Neural cell (in vitro differentiated cells): ENCODE data around the gene STAT2. TPM values are rescaled to one million over a fixed set of nuclear protein-coding genes. Genes with fewer than 3 reads are reported as not detected.
"Not testable (repeated sequence)": the region's sequence is repeated elsewhere in the genome, so short reads cannot be mapped to it uniquely, and the experiment has no call there.

Experiments
- H2AFZ ChIP-seq: fragments of 200-600, 300-800 bp; sonication (generic), shearing (Covaris generic); 2 replicates; pipeline ENCODE4 v1.6.0; 2014; ENCODE audit warnings: low read depth, mild to moderate bottlenecking, antibody characterized with exemption, low read length, moderate library complexity
- H3F3A ChIP-seq: fragments of 200-600 bp; shearing (Covaris generic); 2 replicates; pipeline ENCODE4 v1.6.1; 2016; ENCODE audit warnings: mild to moderate bottlenecking, moderate library complexity, mixed read lengths, antibody characterized with exemption, low read length; ENCODE audit not compliant: insufficient read depth, poor library complexity, severe bottlenecking
- H3K27ac ChIP-seq: fragments of 200-600, 300-800 bp; sonication (generic), shearing (Covaris generic); 2 replicates; pipeline ENCODE4 v1.5.1; 2014; ENCODE audit warnings: mild to moderate bottlenecking, low read length, moderate library complexity
- H3K27me3 ChIP-seq: fragments of 300-800, 200-600 bp; sonication (generic), shearing (Covaris generic); 2 replicates; pipeline ENCODE4 v1.6.0; 2014; ENCODE audit warnings: mild to moderate bottlenecking, low read depth, low read length, moderate library complexity; ENCODE audit not compliant: insufficient read depth
- H3K36me3 ChIP-seq: fragments of 300-800, 200-600 bp; sonication (generic), shearing (Covaris generic); 2 replicates; pipeline ENCODE4 v1.5.1; 2014; ENCODE audit warnings: mild to moderate bottlenecking, antibody characterized with exemption, low read length, moderate library complexity; ENCODE audit not compliant: insufficient read depth
- H3K4me2 ChIP-seq: fragments of 300-800, 200-600 bp; sonication (generic), shearing (Covaris generic); 2 replicates; pipeline ENCODE4 v1.6.0; 2014; ENCODE audit warnings: mild to moderate bottlenecking, low read length
- H3K4me3 ChIP-seq: fragments of 300-800, 200-600 bp; sonication (generic), shearing (Covaris generic); 2 replicates; pipeline ENCODE4 v1.5.1; 2014; ENCODE audit warnings: mild to moderate bottlenecking, low read length, moderate library complexity
- H3K79me2 ChIP-seq: fragments of 200-600 bp; shearing (Covaris generic); replicated peaks from 2 replicates; pipeline ENCODE4 v1.6.0; 2014; ENCODE audit warnings: mild to moderate bottlenecking, low read length, moderate library complexity; ENCODE audit not compliant: insufficient read depth
- H3K9ac ChIP-seq: fragments of 300-800, 200-600 bp; sonication (generic), shearing (Covaris generic); 2 replicates; pipeline ENCODE4 v1.6.1; 2016; ENCODE audit warnings: mild to moderate bottlenecking, low read length, mixed read lengths
- H3K9me2 ChIP-seq: fragments of 200-600 bp; shearing (Covaris generic); 2 replicates; pipeline ENCODE4 v1.6.1; 2016; ENCODE audit warnings: mild to moderate bottlenecking, low read length, mixed read lengths; ENCODE audit not compliant: insufficient read depth
- H3K9me3 ChIP-seq: fragments of 200-600, 300-800 bp; sonication (generic), shearing (Covaris generic); 2 replicates; pipeline ENCODE4 v1.6.1; 2016; ENCODE audit warnings: mild to moderate bottlenecking, mixed run types, low read length, moderate library complexity, mixed read lengths
- H4K20me1 ChIP-seq: fragments of 200-600 bp; shearing (Covaris generic); 2 replicates; pipeline ENCODE4 v1.6.1; 2016; ENCODE audit warnings: mild to moderate bottlenecking, mixed run types; ENCODE audit not compliant: insufficient read depth
- CTCF ChIP-seq: fragments of 450-650 bp; IDR thresholded peaks from 2 replicates; pipeline ENCODE4 v1.5.1; 2014; ENCODE audit warnings: antibody characterized with exemption, mild to moderate bottlenecking, moderate library complexity; ENCODE audit not compliant: poor library complexity, severe bottlenecking
- EP300 ChIP-seq: fragments of 450-650 bp; conservative IDR thresholded peaks from 2 replicates; pipeline ENCODE4 v1.6.1; 2014; ENCODE audit warnings: antibody characterized with exemption, mild to moderate bottlenecking, moderate library complexity; ENCODE audit not compliant: poor library complexity, severe bottlenecking
- EZH2 ChIP-seq: fragments of 200-600, 300-800 bp; shearing (Covaris generic), sonication (generic); IDR thresholded peaks from 2 replicates; pipeline ENCODE4 v1.6.1; 2014; ENCODE audit warnings: antibody characterized with exemption, low read length, borderline replicate concordance, mild to moderate bottlenecking; ENCODE audit not compliant: insufficient read depth, poor library complexity, severe bottlenecking
- MXI1 ChIP-seq: fragments of 450-650 bp; conservative IDR thresholded peaks from 2 replicates; pipeline ENCODE4 v1.6.1; 2014; ENCODE audit warnings: antibody characterized with exemption, mild to moderate bottlenecking; ENCODE audit not compliant: poor library complexity, severe bottlenecking
- POLR2AphosphoS5 ChIP-seq: IDR thresholded peaks from 2 replicates; pipeline ENCODE4 v1.6.1; 2012
- RAD21 ChIP-seq: fragments of 450-650 bp; conservative IDR thresholded peaks from 2 replicates; pipeline ENCODE4 v1.6.1; 2014; ENCODE audit warnings: antibody characterized with exemption, mild to moderate bottlenecking, moderate library complexity
- REST ChIP-seq: IDR thresholded peaks from 2 replicates; pipeline ENCODE4 v1.6.1; 2012; ENCODE audit warnings: borderline replicate concordance
- SMC3 ChIP-seq: fragments of 450-650 bp; conservative IDR thresholded peaks from 2 replicates; pipeline ENCODE4 v1.6.1; 2014; ENCODE audit warnings: antibody characterized with exemption, mild to moderate bottlenecking, moderate library complexity; ENCODE audit not compliant: poor library complexity
- TAF1 ChIP-seq: IDR thresholded peaks from 2 replicates; pipeline ENCODE4 v1.6.1; 2012; ENCODE audit warnings: low read depth
- polyA plus RNA-seq: library from polyadenylated mRNA; depleted of rRNA; stranded (reverse); fragments of >200 nt; gene quantifications from 2 replicates; pipeline ENCODE4 v1.2.3, GENCODE V29; 2014

Gene STAT2
- polyA plus RNA-seq, 1 donor from 2014 or later = 88.2 TPM

GRCh38 chr12:56324206-56324605, 35.7 kb downstream of the STAT2 start:
- no peaks in the 10 kb centered on the region for H3K9me3 ChIP-seq
- H4K20me1 ChIP-seq = no peaks in the 10 kb centered on the region
- no peaks in the 10 kb centered on the region for H3K9me2 ChIP-seq
- H3K36me3 ChIP-seq = no peaks in the 10 kb centered on the region
- no peak overlapping the region for H2AFZ ChIP-seq
- no peaks in the 10 kb centered on the region for H3K27me3 ChIP-seq
- no peak for TF ChIP-seq RAD21
- no peak for TF ChIP-seq CTCF
- TF ChIP-seq TAF1 = no peak
- no peak for TF ChIP-seq REST
- no peak for TF ChIP-seq EP300
- TF ChIP-seq POLR2AphosphoS5 = no peak
- no peak for TF ChIP-seq EZH2
- TF ChIP-seq SMC3 = no peak
- TF ChIP-seq MXI1 = no peak
- no peaks in the 10 kb centered on the region for H3K79me2 ChIP-seq
- no peaks in the 10 kb centered on the region for H3F3A ChIP-seq
- no peak overlapping the region for H3K4me3 ChIP-seq
- no peak overlapping the region for H3K27ac ChIP-seq
- H3K9ac ChIP-seq = no peak overlapping the region
- no peak overlapping the region for H3K4me2 ChIP-seq

GRCh38 chr12:56321610-56322009, 38.3 kb downstream of the STAT2 start:
- not testable (repeated sequence) for H3K9me2 ChIP-seq, H3K27ac ChIP-seq, H4K20me1 ChIP-seq, H3F3A ChIP-seq, H3K36me3 ChIP-seq, H3K27me3 ChIP-seq, H3K9ac ChIP-seq, H3K4me2 ChIP-seq, H2AFZ ChIP-seq, H3K9me3 ChIP-seq, H3K79me2 ChIP-seq, H3K4me3 ChIP-seq

GRCh38 chr12:56321027-56321426, 38.9 kb downstream of the STAT2 start:
- Histone ChIP-seq H3K4me2 (no peak overlapping the region), H3K27ac (no peak overlapping the region), H3F3A (no peaks in the 10 kb centered on the region), H3K4me3 (no peak overlapping the region), H3K9me3 (no peaks in the 10 kb centered on the region), H3K9ac (no peak overlapping the region), H3K9me2 (no peaks in the 10 kb centered on the region), H2AFZ (no peak overlapping the region), H3K27me3 (no peaks in the 10 kb centered on the region), H3K79me2 (no peaks in the 10 kb centered on the region), H4K20me1 (no peaks in the 10 kb centered on the region), H3K36me3 (no peaks in the 10 kb centered on the region)
- TF ChIP-seq TAF1 (no peak), POLR2AphosphoS5 (no peak), RAD21 (no peak), CTCF (no peak), SMC3 (no peak), EZH2 (no peak), MXI1 (no peak), EP300 (no peak), REST (no peak)
